Left ventricle myocardium superior (tissue), 1 donor: ENCODE data around the gene LTBP1. TPM values are rescaled to one million over a fixed set of nuclear protein-coding genes. Genes with fewer than 3 reads are reported as not detected.

Experiments used
- ATAC-seq: fragments of 200-7000 bp; cut with Tn5 transposase; one replicate; pipeline ENCODE4 v1.9.1; 2020; ENCODE audit warnings: mild to moderate bottlenecking, moderate library complexity
- DNase-seq: peaks from one replicate; pipeline ENCODE4 v3.0.0-alpha.2; 2020
- intact Hi-C: fragments of 100-400 bp; cut with micrococcal nuclease; formaldehyde crosslinking; loops from one replicate; pipeline ENCODE4 v1.11.0; 2022
- total RNA-seq: library from RNA; stranded (reverse); fragmentation: NEBNext Ultra II Directional; extraction: Animal tissue kit (Norgen Biotek cat#: 25700); gene quantifications from one replicate; pipeline ENCODE4 v1.2.1, GENCODE V29; 2021
- donor health status: DM: no; HTN: yes; CAD: no; lungs with severe emphysema.

Gene LTBP1
- total RNA-seq, 1 donor from 2014 or later: 72.5 TPM

- ATAC-seq (no peak), DNase-seq (no peak)
- intact Hi-C loops: no loop called here
Measured at GRCh38 chr2:33123216-33123615, 176.5 kb downstream of the LTBP1 start.

- no peak for DNase-seq
- intact Hi-C loops: no loop called here
- ATAC-seq: no peak
Measured at GRCh38 chr2:33126552-33126951, 179.8 kb downstream of the LTBP1 start.

DNA sequence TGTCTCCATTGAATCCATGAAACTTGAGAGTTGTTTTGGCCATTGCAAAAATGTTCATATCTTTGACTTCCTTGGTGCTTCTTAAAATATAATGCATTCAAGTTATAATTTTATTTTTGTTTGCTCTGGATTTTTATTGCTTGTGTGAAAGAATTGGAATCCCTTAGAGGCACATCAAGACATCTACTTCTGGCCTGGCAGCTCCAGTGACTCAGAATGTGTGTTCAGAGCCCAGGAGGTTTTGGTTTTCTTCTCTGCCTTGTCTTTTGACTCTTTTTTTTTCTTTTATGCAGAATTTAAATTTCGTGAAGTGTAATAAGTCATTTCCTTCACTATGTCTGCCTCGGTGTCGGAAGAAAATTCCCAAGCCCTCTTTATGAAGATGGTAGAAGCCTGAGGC, 180.2 kb downstream of the LTBP1 start:
- peak; percentile 33 for ATAC-seq
- intact Hi-C loops: no loop called here
- DNase-seq: no peak

DNA sequence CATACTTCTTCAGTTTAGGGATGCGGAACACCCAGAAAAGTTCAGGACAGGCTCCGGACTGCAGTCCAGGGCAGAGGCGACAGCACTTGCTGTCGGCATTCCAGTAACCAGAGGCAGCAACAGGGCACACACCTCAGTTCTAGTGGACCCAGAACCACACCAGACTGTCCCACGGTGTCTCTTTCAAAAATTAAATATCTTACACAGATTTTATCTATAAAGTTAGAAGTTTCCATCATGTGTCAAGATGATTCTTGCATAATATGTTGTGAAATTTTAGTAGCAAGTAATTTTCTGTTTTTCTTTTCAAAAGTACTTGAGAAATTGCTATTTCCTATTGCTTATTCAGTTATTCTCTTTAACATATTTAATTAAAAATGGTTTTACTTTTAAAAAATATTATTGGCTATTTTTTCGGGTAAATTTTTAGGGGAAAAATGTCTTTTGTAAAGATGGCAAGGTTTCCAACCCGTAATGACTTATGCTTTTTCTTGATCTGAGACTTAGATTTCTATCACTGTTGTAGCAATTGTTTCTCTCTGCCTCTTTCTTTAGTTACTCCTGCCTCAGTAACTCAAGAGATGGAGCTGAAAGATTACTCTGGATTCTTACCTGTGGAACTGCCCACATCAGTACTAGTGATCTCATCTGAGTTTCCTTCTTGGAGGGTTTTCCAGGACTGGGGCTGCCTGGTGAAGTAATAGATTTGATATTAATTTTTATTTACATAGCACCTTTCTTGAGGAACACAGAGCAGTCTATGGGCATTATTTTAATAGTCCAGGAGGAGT, 182.7 kb downstream of the LTBP1 start:
- intact Hi-C loops: no loop called here
- no peak for DNase-seq
- ATAC-seq: no peak

GRCh38 chr2:33130054-33130447, 183.3 kb downstream of the LTBP1 start:
- ATAC-seq (no peak), DNase-seq (no peak)
- intact Hi-C loops: no loop called here

- ATAC-seq (no peak), DNase-seq (no peak)
- intact Hi-C loops: no loop called here
Measured at GRCh38 chr2:33130544-33130943, 183.8 kb downstream of the LTBP1 start.

- no peak for DNase-seq
- no peak for ATAC-seq
- intact Hi-C loops: no loop called here
Measured at GRCh38 chr2:33131111-33131510, 184.4 kb downstream of the LTBP1 start.

- intact Hi-C loops: no loop called here
- DNase-seq (no peak), ATAC-seq (no peak)
Measured at GRCh38 chr2:33131749-33132148, 185.0 kb downstream of the LTBP1 start.

GRCh38 chr2:33133454-33133952, 186.8 kb downstream of the LTBP1 start:
- DNase-seq (peak; percentile 41), ATAC-seq (peak; percentile 81)
- intact Hi-C loops: no loop called here

- intact Hi-C loops: no loop called here
- ATAC-seq: peak; percentile 78
- peak; percentile 48 for DNase-seq
Measured at GRCh38 chr2:33134086-33134771, 187.5 kb downstream of the LTBP1 start.

DNA sequence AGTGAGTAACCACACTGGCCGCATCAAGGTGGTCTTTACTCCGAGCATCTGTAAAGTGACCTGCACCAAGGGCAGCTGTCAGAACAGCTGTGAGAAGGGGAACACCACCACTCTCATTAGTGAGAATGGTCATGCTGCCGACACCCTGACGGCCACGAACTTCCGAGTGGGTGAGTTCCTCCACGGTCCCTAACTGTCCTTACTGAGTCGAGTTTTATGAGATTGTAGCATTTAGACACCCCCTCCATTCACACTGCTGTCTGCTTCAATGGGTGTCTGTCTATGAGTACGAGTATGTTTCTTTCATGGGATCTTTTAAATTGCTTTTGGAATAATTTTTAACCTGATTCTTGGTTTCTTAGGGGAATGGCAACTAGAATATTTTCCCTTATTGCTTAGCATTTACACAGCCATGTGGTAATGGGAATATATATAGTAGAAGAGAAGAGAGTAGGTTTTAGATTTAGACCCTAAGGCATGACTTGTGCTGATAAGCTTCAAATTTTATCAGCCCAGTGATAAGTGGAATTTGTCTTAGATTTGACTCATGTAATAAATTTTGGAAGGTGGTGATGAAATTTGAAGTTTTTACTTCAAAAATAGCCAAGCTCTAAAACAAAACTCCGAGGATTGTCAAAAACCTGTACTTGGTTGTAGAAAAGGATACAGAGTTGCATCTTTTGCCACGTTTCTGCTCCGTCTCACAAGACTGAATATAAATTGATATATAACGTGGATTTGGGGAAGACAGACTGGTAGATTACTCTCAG, 188.2 kb downstream of the LTBP1 start:
- intact Hi-C loops: no loop called here
- DNase-seq (no peak), ATAC-seq (peak; percentile 44)

DNA sequence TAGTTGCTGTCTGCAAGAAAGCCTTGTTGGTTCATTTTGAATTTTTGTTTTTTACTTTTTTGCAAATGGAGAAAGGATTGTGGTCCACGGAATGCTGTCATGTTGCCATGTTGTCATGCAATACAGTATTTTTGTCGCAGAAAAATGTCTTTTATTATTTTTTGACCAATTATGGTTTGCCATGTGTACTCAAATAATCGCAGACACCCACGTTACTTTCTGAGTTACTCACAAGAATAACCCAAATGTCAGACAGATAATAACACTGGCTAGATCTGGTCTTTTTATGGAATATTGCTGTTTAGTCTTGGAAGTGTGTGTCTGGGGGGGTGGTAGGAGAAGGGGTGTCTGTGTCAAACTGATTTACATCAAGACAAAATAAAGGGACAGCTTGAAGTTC, 188.9 kb downstream of the LTBP1 start:
- ATAC-seq (no peak), DNase-seq (no peak)
- intact Hi-C loops: no loop called here

- DNase-seq (no peak), ATAC-seq (no peak)
- intact Hi-C loops: no loop called here
Measured at GRCh38 chr2:33136056-33136455, 189.3 kb downstream of the LTBP1 start.

GRCh38 chr2:33136566-33136965, 189.8 kb downstream of the LTBP1 start:
- no peak for DNase-seq
- ATAC-seq: no peak

DNA sequence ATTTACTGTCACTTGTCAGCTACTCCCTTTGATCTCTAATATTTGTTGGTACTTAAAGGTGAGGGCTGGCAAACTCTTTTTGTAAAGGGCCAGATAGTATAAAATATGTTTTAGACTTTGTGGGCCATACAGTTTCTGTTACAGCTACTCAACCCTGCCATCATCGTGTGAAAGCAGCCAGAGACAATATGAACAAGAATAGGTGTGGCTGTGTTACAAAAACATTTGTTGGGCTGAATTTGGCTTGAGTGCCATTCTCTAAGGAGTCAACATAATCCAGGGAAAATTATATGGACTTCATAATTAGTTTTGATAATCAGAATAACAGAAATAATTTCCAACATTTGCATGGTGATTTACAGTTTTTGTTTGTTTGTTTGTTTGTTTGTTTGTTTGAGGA, 190.6 kb downstream of the LTBP1 start:
- ATAC-seq (no peak), DNase-seq (no peak)
- intact Hi-C loops: no loop called here

More at GRCh38 chr2:33136566-33136965, 189.8 kb downstream of the LTBP1 start:
- intact Hi-C loops: no loop called here

DNA sequence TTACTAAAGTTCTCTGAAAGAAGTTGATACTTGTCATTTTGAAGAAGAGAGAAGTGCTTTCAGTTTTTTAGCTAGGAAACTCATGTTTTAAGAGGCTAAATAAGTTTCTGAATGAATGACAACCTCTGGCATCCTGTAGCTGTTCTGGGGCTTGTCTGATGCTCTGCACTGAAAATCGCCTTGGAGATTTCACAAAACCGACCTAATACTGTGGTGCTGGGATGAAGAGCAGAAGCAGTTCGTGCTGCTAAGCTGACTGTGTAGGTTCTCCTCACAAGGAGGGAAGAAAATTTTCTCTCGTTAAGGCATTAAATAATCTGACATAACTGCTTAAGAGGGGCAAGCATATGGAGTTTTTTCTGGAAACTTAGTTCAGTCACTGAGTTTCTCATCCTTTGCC, 193.2 kb downstream of the LTBP1 start:
- DNase-seq (no peak), ATAC-seq (no peak)
- intact Hi-C loops: no loop called here

DNA sequence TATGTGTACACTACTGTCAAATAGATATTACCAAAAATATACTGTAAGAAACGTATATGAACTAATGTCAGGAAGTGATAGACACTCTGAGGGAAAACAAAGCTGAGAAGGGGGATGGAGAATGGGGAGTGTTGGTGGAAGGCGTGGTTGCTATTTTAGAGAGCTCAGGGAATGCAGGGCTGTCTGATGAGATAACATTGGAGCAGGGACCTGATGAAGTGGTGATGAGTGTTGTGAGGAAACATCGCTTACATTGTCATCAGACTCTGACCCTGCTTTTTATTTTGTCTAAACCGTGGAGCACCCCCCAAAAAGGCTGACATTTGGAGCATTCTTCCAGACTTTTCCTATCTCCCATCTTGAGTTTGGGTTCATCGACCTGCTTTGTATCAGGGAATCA, 194.7 kb downstream of the LTBP1 start:
- peak; percentile 51 for ATAC-seq
- DNase-seq: no peak
- intact Hi-C loops: no loop called here

DNA sequence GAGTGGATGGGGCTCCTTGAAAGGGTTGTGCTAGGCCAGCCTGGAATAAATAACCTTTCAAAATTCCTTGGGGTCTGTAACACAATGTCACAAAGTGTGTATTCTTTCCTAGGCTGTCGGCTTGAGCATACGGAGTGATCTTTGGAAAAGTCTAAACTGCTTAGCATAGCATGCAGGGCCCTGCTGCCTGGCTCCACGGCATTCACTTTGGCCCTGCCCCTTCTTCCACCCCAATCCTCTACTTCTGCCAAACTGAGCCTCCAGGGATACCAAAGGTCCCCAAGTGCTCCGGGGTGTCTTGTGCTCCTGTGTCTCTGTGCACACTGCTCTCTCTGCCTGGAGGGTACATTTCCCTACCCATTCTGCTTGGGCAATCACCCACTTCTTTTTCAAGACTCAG, 196.1 kb downstream of the LTBP1 start:
- no peak for DNase-seq
- intact Hi-C loops: no loop called here
- peak; percentile 27 for ATAC-seq

DNA sequence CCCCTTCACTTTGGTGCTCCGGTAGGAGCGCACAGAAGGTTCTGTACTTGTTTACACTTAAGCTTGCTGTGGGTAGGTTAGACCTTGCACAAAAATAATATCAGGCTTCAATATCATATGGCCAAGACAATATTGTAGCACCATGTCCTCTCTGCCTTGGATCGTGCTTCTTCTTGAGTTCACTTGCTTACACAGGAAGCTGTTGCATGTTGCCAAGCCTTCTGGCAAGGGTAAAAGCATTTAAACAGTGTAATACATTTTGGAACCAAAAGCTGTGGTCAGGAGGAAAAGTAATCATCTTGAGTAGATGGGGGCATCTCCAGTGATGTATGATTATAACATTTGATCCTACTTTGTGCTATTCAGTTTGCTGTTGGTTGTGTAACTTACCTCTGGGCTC, 197.5 kb downstream of the LTBP1 start:
- ATAC-seq (peak; percentile 25), DNase-seq (no peak)
- intact Hi-C loops: no loop called here

- DNase-seq (no peak), ATAC-seq (peak; percentile 71)
- intact Hi-C loops: no loop called here
Measured at GRCh38 chr2:33145459-33145858, 198.7 kb downstream of the LTBP1 start.
